H1 (cell line): ENCODE results near the gene TGFA. TPM values are rescaled to one million over a fixed set of nuclear protein-coding genes. Genes with fewer than 3 reads are reported as not detected.

ENCODE experiments used
- CTCF ChIA-PET: fragments of 300-600 bp; sonication (Branson Sonifier 250); formaldehyde crosslinking; loops from one replicate; lab custom pipeline; 2021; ENCODE audit not compliant: partially characterized antibody; lab: Charles Lee
- POLR2A ChIA-PET: fragments of 300-600 bp; sonication (Branson Sonifier 250); formaldehyde crosslinking; loops from one replicate; lab custom pipeline; 2021; ENCODE audit warnings: inconsistent platforms; ENCODE audit not compliant: partially characterized antibody; lab: Charles Lee
- DNase-seq, 2 experiments: peaks; one replicate each; pipeline versions ENCODE4 v3.0.0 to v3.0.0-alpha.2; 2010 to 2022; ENCODE audit warnings: low spot score in 2 of 2, low read depth in 1 of 2, mixed read lengths in 1 of 2
- FAIRE-seq: peaks from 2 replicates; lab custom pipeline; 2011; peaks lifted over from hg19 to GRCh38; lab: Jason Lieb, UNC
- H2AFZ ChIP-seq: 2 replicates; pipeline ENCODE4 v1.8.1; 2012; ENCODE audit warnings: low read length, inconsistent platforms
- H2AK5ac ChIP-seq: 2 replicates; pipeline ENCODE4 v1.6.1; 2013; ENCODE audit warnings: low read depth, low read length
- H2BK120ac ChIP-seq: replicated peaks from 2 replicates; pipeline ENCODE3; 2013; ENCODE audit warnings: low read depth, low read length, inconsistent platforms
- H2BK12ac ChIP-seq: 2 replicates; pipeline ENCODE4 v1.6.1; 2013; ENCODE audit warnings: low read depth, low read length
- H2BK15ac ChIP-seq: 2 replicates; pipeline ENCODE4 v1.6.1; 2013; ENCODE audit warnings: low read length
- H2BK20ac ChIP-seq: 2 replicates; pipeline ENCODE4 v1.6.1; 2013; ENCODE audit warnings: low read length
- H2BK5ac ChIP-seq: 2 replicates; pipeline ENCODE4 v1.6.1; 2013; ENCODE audit warnings: low read depth, low read length
- H3K14ac ChIP-seq: 2 replicates; pipeline ENCODE4 v1.6.1; 2013; ENCODE audit warnings: inconsistent platforms; ENCODE audit not compliant: insufficient read length
- H3K18ac ChIP-seq: 2 replicates; pipeline ENCODE4 v1.6.1; 2013; ENCODE audit warnings: low read length; ENCODE audit errors: extremely low read depth
- H3K23ac ChIP-seq: 2 replicates; pipeline ENCODE4 v1.6.1; 2013; ENCODE audit warnings: inconsistent platforms; ENCODE audit not compliant: insufficient read length
- H3K23me2 ChIP-seq: 2 replicates; pipeline ENCODE4 v1.6.1; 2013; ENCODE audit warnings: low read depth, low read length
- H3K27ac ChIP-seq: 2 replicates; pipeline ENCODE4 v1.6.1; 2011; ENCODE audit warnings: low read depth, low read length, inconsistent platforms
- H3K27me3 ChIP-seq, 4 experiments: replicated peaks in 1 of 4; 1 replicate in 1 of 4; 2 replicates in 3 of 4; pipeline versions ENCODE4 v1.6.1 to v1.8.1; 2011 to 2013; ENCODE audit warnings: low read length in 3 of 4, mild to moderate bottlenecking in 3 of 4, inconsistent platforms in 2 of 4, mixed read lengths in 2 of 4, moderate library complexity in 1 of 4; ENCODE audit not compliant: control insufficient read depth in 3 of 4, insufficient read depth in 3 of 4; ENCODE audit errors: extremely low read depth in 1 of 4
- H3K36me3 ChIP-seq, 4 experiments: 2 replicates each; pipeline versions ENCODE4 v1.6.1 to v1.8.1; 2011 to 2013; ENCODE audit warnings: mild to moderate bottlenecking in 4 of 4, low read length in 3 of 4, moderate library complexity in 2 of 4, control low read depth in 1 of 4, inconsistent platforms in 1 of 4; ENCODE audit not compliant: insufficient read depth in 4 of 4, control insufficient read depth in 2 of 4
- H3K4ac ChIP-seq: replicated peaks from 2 replicates; pipeline ENCODE3; 2013; ENCODE audit warnings: low read length, low read depth, mixed read lengths, inconsistent platforms; ENCODE audit not compliant: insufficient read length
- H3K4me1 ChIP-seq, 4 experiments: replicated peaks in 1 of 4; 1 replicate in 1 of 4; 2 replicates in 3 of 4; pipeline versions ENCODE4 v1.6.1 to v1.8.1; 2011 to 2013; ENCODE audit warnings: low read length in 3 of 4, inconsistent platforms in 2 of 4, mixed read lengths in 1 of 4; ENCODE audit not compliant: insufficient read depth in 4 of 4, control insufficient read depth in 3 of 4
- H3K4me2 ChIP-seq, 2 experiments: 2 replicates each; pipeline versions ENCODE4 v1.6.1 to v1.8.1; 2011 to 2013; ENCODE audit warnings: low read depth in 2 of 2, low read length in 2 of 2, control low read depth in 1 of 2, inconsistent platforms in 1 of 2, mild to moderate bottlenecking in 1 of 2; ENCODE audit not compliant: insufficient read depth in 1 of 2
- H3K4me3 ChIP-seq, 4 experiments: fragments of 200-600, 300-600 bp in 1 of 4; sonication (generic), shearing (Covaris generic), sonication (Bioruptor Twin) in 1 of 4; 2 replicates each; pipeline versions ENCODE4 v1.5.1 to v1.8.1; 2011 to 2016; ENCODE audit warnings: low read length in 4 of 4, low read depth in 3 of 4, control low read depth in 2 of 4, inconsistent platforms in 2 of 4, mild to moderate bottlenecking in 2 of 4, mixed read lengths in 1 of 4, moderate library complexity in 1 of 4; ENCODE audit not compliant: insufficient read depth in 2 of 4; ENCODE audit errors: extremely low read depth in 1 of 4
- H3K56ac ChIP-seq: replicated peaks from 2 replicates; pipeline ENCODE3; 2013; ENCODE audit warnings: low read depth, mild to moderate bottlenecking, mixed read lengths, low read length, inconsistent platforms; ENCODE audit not compliant: insufficient read length
- H3K79me1 ChIP-seq: 2 replicates; pipeline ENCODE4 v1.6.1; 2013; ENCODE audit warnings: low read depth, low read length, control low read depth
- H3K79me2 ChIP-seq, 2 experiments: 2 replicates each; pipeline versions ENCODE4 v1.6.1 to v1.8.1; 2012 to 2013; ENCODE audit warnings: low read length in 2 of 2, mild to moderate bottlenecking in 2 of 2, inconsistent platforms in 1 of 2; ENCODE audit not compliant: insufficient read depth in 2 of 2, control insufficient read depth in 1 of 2
- H3K9ac ChIP-seq, 4 experiments: replicated peaks in 1 of 4; 1 replicate in 1 of 4; 2 replicates in 3 of 4; pipeline versions ENCODE4 v1.6.1 to v1.8.1; 2011 to 2013; ENCODE audit warnings: low read depth in 3 of 4, low read length in 3 of 4, control low read depth in 2 of 4, mild to moderate bottlenecking in 2 of 4, moderate library complexity in 2 of 4, inconsistent platforms in 1 of 4; ENCODE audit errors: extremely low read depth in 1 of 4
- H3K9me3 ChIP-seq, 2 experiments: 2 replicates each; pipeline versions ENCODE4 v1.6.1 to v1.8.1; 2012 to 2013; ENCODE audit warnings: mild to moderate bottlenecking in 2 of 2, moderate library complexity in 2 of 2, control low read depth in 1 of 2, inconsistent platforms in 1 of 2, low read depth in 1 of 2, low read length in 1 of 2, mixed read lengths in 1 of 2; ENCODE audit not compliant: insufficient read depth in 2 of 2
- H4K20me1 ChIP-seq, 2 experiments: replicated peaks in 1 of 2; 2 replicates each; pipeline versions ENCODE3 to v1.8.1; 2011 to 2013; ENCODE audit warnings: inconsistent platforms in 2 of 2, low read length in 2 of 2, mild to moderate bottlenecking in 1 of 2; ENCODE audit not compliant: insufficient read depth in 2 of 2, control insufficient read depth in 1 of 2
- H4K5ac ChIP-seq: 2 replicates; pipeline ENCODE4 v1.6.1; 2013; ENCODE audit warnings: low read length, low read depth, mixed read lengths, inconsistent platforms; ENCODE audit not compliant: insufficient read length
- H4K8ac ChIP-seq: 2 replicates; pipeline ENCODE4 v1.8.0; 2013; ENCODE audit warnings: mild to moderate bottlenecking, moderate library complexity, low read length, inconsistent platforms; ENCODE audit not compliant: insufficient read depth; ENCODE audit errors: extremely low read depth
- H4K91ac ChIP-seq: replicated peaks from 2 replicates; pipeline ENCODE3; 2013; ENCODE audit warnings: low read length, mixed read lengths, inconsistent platforms; ENCODE audit not compliant: insufficient read length
- ASH2L ChIP-seq: fragments of 200-600, 300-600 bp; sonication (generic); IDR thresholded peaks from one replicate; pipeline ENCODE4 v1.7.1; 2017; ENCODE audit warnings: low read length
- CHD2 ChIP-seq: IDR thresholded peaks from 2 replicates; pipeline ENCODE4 v1.6.1; 2012; ENCODE audit warnings: low read length, improper control_type of control experiment
- RAD21 ChIP-seq, 2 experiments: IDR thresholded peaks in 1 of 2; conservative IDR thresholded peaks in 1 of 2; 2 replicates each; pipeline ENCODE4 v1.6.1; 2011; ENCODE audit warnings: low read depth in 2 of 2, low read length in 2 of 2, improper control_type of control experiment in 1 of 2, inconsistent platforms in 1 of 2, mild to moderate bottlenecking in 1 of 2, moderate library complexity in 1 of 2
- RNF2 ChIP-seq: fragments of 200-900, 300-1000 bp; sonication (generic); IDR thresholded peaks from 2 replicates; pipeline ENCODE4 v1.7.1; 2016; ENCODE audit warnings: borderline replicate concordance, low read depth, mild to moderate bottlenecking, antibody characterized with exemption, low read length; ENCODE audit not compliant: poor library complexity, severe bottlenecking; ENCODE audit errors: missing control alignments
- SAP30 ChIP-seq: fragments of 300-600 bp; sonication (generic); IDR thresholded peaks from 2 replicates; pipeline ENCODE4 v1.7.1; 2012; ENCODE audit warnings: low read length, moderate library complexity, mild to moderate bottlenecking, inconsistent platforms; ENCODE audit not compliant: insufficient read depth, insufficient replicate concordance
- WGBS, 2 experiments: shearing (Covaris generic) in 1 of 2; methylation state at CpG; one replicate each; pipeline versions ENCODE4 v1.1.6 to v1.1.7; 2013 to 2015; ENCODE audit warnings: low lambda C conversion rate in 2 of 2, mixed read lengths in 2 of 2, inconsistent platforms in 1 of 2, low coverage in 1 of 2, missing lambda C conversion rate in 1 of 2; ENCODE audit not compliant: insufficient replicate concordance in 2 of 2, insufficient coverage in 1 of 2, insufficient read length in 1 of 2; ENCODE audit errors: extremely low coverage in 1 of 2, missing lambda C conversion rate in 1 of 2; 5-methylcytosine and 5-hydroxymethylcytosine counted together
- polyA plus RNA-seq, 7 experiments: library from polyadenylated mRNA; depleted of rRNA in 3 of 7; stranded (reverse) in 5 of 7; unstranded in 2 of 7; fragments of >200 nt in 5 of 7; fragments of 200-250 nt in 2 of 7; gene quantifications; 1 replicate in 5 of 7; 2 replicates in 1 of 7; 4 replicates in 1 of 7; pipeline versions ENCODE4 v1.2.1 to v1.2.3, GENCODE V29; 2011 to 2013; ENCODE audit warnings: missing spikeins in 2 of 7, mixed read lengths in 2 of 7
- total RNA-seq: library from RNA; stranded (reverse); fragmentation: NEBNext Ultra II Directional; extraction: Animal tissue kit (Norgen Biotek cat#: 25700); gene quantifications from 2 replicates; pipeline ENCODE4 v1.2.1, GENCODE V29; 2021

TGFA gene
- total and polyA plus RNA-seq, 2 of the 8 experiments (the other 6 are each of a cell fraction or from before 2014, with no cell fraction given): 1.8 to 3.7 TPM

DNA sequence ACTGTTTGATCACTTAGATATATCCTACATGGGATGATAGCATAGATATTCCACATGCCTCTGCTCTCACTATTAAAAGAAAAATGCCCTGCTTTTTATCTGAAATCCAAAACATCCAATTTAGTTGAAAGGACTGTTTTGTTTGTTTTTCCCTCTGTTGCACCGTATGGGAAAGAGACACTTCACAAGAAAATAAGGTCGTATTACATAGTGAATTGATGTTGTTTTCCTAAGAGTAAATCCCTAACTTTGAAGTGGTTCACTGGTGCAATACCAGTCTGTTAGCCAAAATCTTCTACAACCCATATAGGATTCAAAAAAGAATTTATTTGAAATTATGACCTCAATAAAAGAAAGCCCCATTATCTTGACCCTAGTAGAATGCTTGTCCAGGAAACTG, 18.1 kb downstream of the TGFA start:
- DNase-seq (no peak), FAIRE-seq (no peak)
- no peak overlapping the region for H2BK20ac ChIP-seq
- H3K9me3 ChIP-seq: peaks cover 0 to 5% of the 10 kb centered on the region in 2 experiments; a peak in 1 of 4 replicates
- no peak overlapping the region for H2AFZ ChIP-seq
- H3K4me1 ChIP-seq: no peaks in the 10 kb centered on the region
- ChIA-PET POLR2A (no interaction called here), CTCF (interaction anchor here (0.7 to 1.0 kb wide), 2 partner anchors 11 to 74 kb away, joined by 3 read pairs; no protein-coding TSS in a partner anchor)
- H2BK12ac ChIP-seq: no peak overlapping the region
- no peak overlapping the region for H2BK120ac ChIP-seq
- H4K91ac ChIP-seq: no peak overlapping the region
- no peaks in the 10 kb centered on the region for H3K23me2 ChIP-seq
- H2AK5ac ChIP-seq: no peak overlapping the region
- no peak overlapping the region for H2BK5ac ChIP-seq
- 91% methylated on average over 2 of the region's 2 CpGs; no CpG with 5 or more reads in 1 of the 2 experiments for WGBS, 2 experiments
- H4K5ac ChIP-seq: no peak overlapping the region
- no peak overlapping the region for H3K4me2 ChIP-seq
- H3K4ac ChIP-seq: no peak overlapping the region
- no peak overlapping the region for H3K9ac ChIP-seq
- no peak overlapping the region for H3K27ac ChIP-seq
- H3K79me1 ChIP-seq: no peaks in the 10 kb centered on the region
- no peaks in the 10 kb centered on the region for H3K36me3 ChIP-seq
- H3K56ac ChIP-seq: no peak overlapping the region
- no peak for TF ChIP-seq CHD2
- TF ChIP-seq RNF2: no peak
- TF ChIP-seq ASH2L: no peak
- TF ChIP-seq RAD21 (IDR thresholded peaks at IDR 0.05 in 1 of 2, conservative IDR thresholded peaks at IDR 0.05 in 1 of 2; ENCODE audit: low read depth in 2 of 2, low read length in 2 of 2): no peak
- TF ChIP-seq SAP30: no peak
- no peaks in the 10 kb centered on the region for H3K27me3 ChIP-seq
- no peak overlapping the region for H4K8ac ChIP-seq
- no peak overlapping the region for H2BK15ac ChIP-seq
- no peak overlapping the region for H3K4me3 ChIP-seq
- H4K20me1 ChIP-seq: no peaks in the 10 kb centered on the region
- H3K23ac ChIP-seq: no peak overlapping the region
- no peaks in the 10 kb centered on the region for H3K79me2 ChIP-seq
- no peak overlapping the region for H3K18ac ChIP-seq
- H3K14ac ChIP-seq: no peak overlapping the region
